Thymus (tissue), 11 donors: ENCODE results near the gene DHCR7. TPM values are rescaled to one million over a fixed set of nuclear protein-coding genes. Genes with fewer than 3 reads are reported as not detected.

Source experiments
- DNase-seq, 9 donors: peaks; one replicate each; pipeline ENCODE4 v3.0.0-alpha.2; 2013; ENCODE audit warnings: low spot score in 9 of 9, low read depth in 6 of 9, missing footprints in 1 of 9
- H3K27ac ChIP-seq, 2 donors: one replicate each; pipeline ENCODE4 v1.5.1; 2013; ENCODE audit warnings: control low read depth in 1 of 2, low read depth in 1 of 2, low read length in 1 of 2, mild to moderate bottlenecking in 1 of 2, moderate library complexity in 1 of 2
- H3K27me3 ChIP-seq, 2 donors: one replicate each; pipeline ENCODE4 v1.5.1; 2013; ENCODE audit warnings: low read length in 1 of 2; ENCODE audit not compliant: control insufficient read depth in 2 of 2, insufficient read depth in 1 of 2
- H3K36me3 ChIP-seq, 2 donors: one replicate each; pipeline ENCODE4 v1.5.1; 2013; ENCODE audit warnings: low read length in 1 of 2, mild to moderate bottlenecking in 1 of 2, moderate library complexity in 1 of 2; ENCODE audit not compliant: control insufficient read depth in 2 of 2, insufficient read depth in 2 of 2
- H3K4me1 ChIP-seq, 2 donors: one replicate each; pipeline ENCODE4 v1.5.1; 2013; ENCODE audit warnings: low read length in 2 of 2; ENCODE audit not compliant: control insufficient read depth in 2 of 2, insufficient read depth in 2 of 2
- H3K4me3 ChIP-seq, 2 donors: one replicate each; pipeline ENCODE4 v1.5.1; 2013; ENCODE audit warnings: low read length in 2 of 2, control low read depth in 1 of 2, mild to moderate bottlenecking in 1 of 2
- H3K9me3 ChIP-seq, 2 donors: one replicate each; pipeline ENCODE4 v1.5.1; 2013; ENCODE audit warnings: low read length in 1 of 2, mild to moderate bottlenecking in 1 of 2; ENCODE audit not compliant: control insufficient read depth in 2 of 2, insufficient read depth in 1 of 2
- WGBS: extraction: QIAGEN DNeasy Blood & Tissue Kit; methylation state at CpG from one replicate; pipeline ENCODE4 v1.1.7; 2013; 5-methylcytosine and 5-hydroxymethylcytosine counted together
- polyA plus RNA-seq: library from polyadenylated mRNA; stranded (reverse); fragments of 200-250 nt; gene quantifications from one replicate; pipeline ENCODE4 v1.2.3, GENCODE V29; 2013
- total RNA-seq: library from RNA; stranded (reverse); fragments of 120-200 nt; gene quantifications from one replicate; pipeline ENCODE4 v1.2.4, GENCODE V29; 2013
- donor health status: healthy.

DHCR7 gene
- total and polyA plus RNA-seq, 2 donors, result 4.1 to 4.5 TPM

DNA sequence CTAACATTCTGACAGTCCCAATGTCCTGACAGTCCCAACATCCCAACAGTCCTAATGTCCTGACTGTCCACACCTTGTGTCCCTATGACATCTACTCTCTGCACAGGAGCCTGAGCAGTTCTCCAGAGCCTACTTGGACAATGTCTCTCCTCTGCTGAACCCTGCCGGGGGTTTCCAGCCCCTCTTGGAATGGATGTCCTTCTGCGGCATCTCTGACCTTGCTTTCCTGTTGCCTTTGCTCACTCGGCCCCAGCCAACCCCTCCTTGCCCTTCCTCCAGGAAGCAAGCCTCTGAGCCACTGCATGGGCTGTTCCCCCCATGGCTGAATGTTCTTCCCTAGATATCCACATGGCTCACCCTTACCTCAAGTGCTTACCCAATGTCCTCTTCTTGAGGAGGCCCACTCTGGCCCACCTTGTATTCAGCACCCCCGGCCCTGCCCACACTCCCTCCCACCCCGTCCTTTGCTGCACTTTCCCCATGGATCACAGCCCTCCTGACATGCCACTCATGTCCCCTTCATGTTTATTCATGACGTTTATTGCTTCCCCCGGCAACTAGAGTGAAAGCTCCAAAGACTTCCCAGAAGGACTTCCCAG is 59.5 kb downstream of the DHCR7 start:
- Histone ChIP-seq H3K27me3 (peaks cover 0 to 3% of the 10 kb centered on the region in 2 donors), H3K4me1 (no peaks in the 10 kb centered on the region), H3K27ac (no peak overlapping the region), H3K4me3 (no peak overlapping the region), H3K9me3 (peaks cover 0 to 1% of the 10 kb centered on the region in 2 donors), H3K36me3 (no peaks in the 10 kb centered on the region)
- WGBS, result 90% methylated on average over 7 of the region's 7 CpGs
- DNase-seq, result peak in 2 of 9 donors; percentile 4 to 6

GRCh38 chr11:71387784-71388636 is 60.2 kb downstream of the DHCR7 start:
- Histone ChIP-seq H3K4me1 (no peaks in the 10 kb centered on the region), H3K27me3 (peaks cover 0 to 3% of the 10 kb centered on the region in 2 donors), H3K27ac (no peak overlapping the region), H3K9me3 (peaks cover 0 to 1% of the 10 kb centered on the region in 2 donors), H3K4me3 (no peak overlapping the region), H3K36me3 (no peaks in the 10 kb centered on the region)
- peak in 1 of 9 donors; percentile 21 for DNase-seq
- WGBS, result 93% methylated on average over 23 of the region's 23 CpGs

- Histone ChIP-seq H3K4me1 (no peaks in the 10 kb centered on the region), H3K36me3 (no peaks in the 10 kb centered on the region), H3K27me3 (peaks cover 0 to 3% of the 10 kb centered on the region in 2 donors), H3K9me3 (peaks cover 0 to 1% of the 10 kb centered on the region in 2 donors), H3K4me3 (no peak overlapping the region), H3K27ac (no peak overlapping the region)
- no peak for DNase-seq
- WGBS, result 94% methylated on average over 3 of the region's 3 CpGs
These were observed 61.0 kb downstream of the DHCR7 start for GRCh38 chr11:71387200-71387599.

- Histone ChIP-seq H3K27ac (no peak overlapping the region), H3K9me3 (peaks cover 0 to 1% of the 10 kb centered on the region in 2 donors), H3K27me3 (peaks cover 0 to 3% of the 10 kb centered on the region in 2 donors), H3K36me3 (no peaks in the 10 kb centered on the region), H3K4me1 (no peaks in the 10 kb centered on the region), H3K4me3 (no peak overlapping the region)
- DNase-seq, result no peak
- 50% methylated on average over 4 of the region's 4 CpGs for WGBS
These were observed 62.0 kb downstream of the DHCR7 start for GRCh38 chr11:71386202-71386601.

- no peak overlapping the region for H3K27ac ChIP-seq
- WGBS, result 94% methylated on average over 6 of the region's 6 CpGs
- H3K36me3 ChIP-seq, result no peaks in the 10 kb centered on the region
- peaks cover 0 to 1% of the 10 kb centered on the region in 2 donors for H3K9me3 ChIP-seq
- H3K4me1 ChIP-seq, result no peaks in the 10 kb centered on the region
- no peak overlapping the region for H3K4me3 ChIP-seq
- DNase-seq, result no peak
- peaks cover 0 to 3% of the 10 kb centered on the region in 2 donors for H3K27me3 ChIP-seq
These were observed 63.1 kb downstream of the DHCR7 start for GRCh38 chr11:71385091-71385490.

- Histone ChIP-seq H3K36me3 (no peaks in the 10 kb centered on the region), H3K4me1 (no peaks in the 10 kb centered on the region), H3K9me3 (peaks cover 0 to 1% of the 10 kb centered on the region in 2 donors), H3K27me3 (peaks cover 0 to 3% of the 10 kb centered on the region in 2 donors), H3K27ac (no peak overlapping the region), H3K4me3 (no peak overlapping the region)
- 88% methylated on average over 8 of the region's 8 CpGs for WGBS
- DNase-seq, result no peak
These were observed 63.6 kb downstream of the DHCR7 start for GRCh38 chr11:71384561-71384960.

Other genes starting within 250 kb of the DHCR7 start
- 0.14 TPM for gene SHANK2, start 195.8 kb downstream of the DHCR7 start, total RNA-seq
- 0.09 TPM for gene SHANK2, start 195.8 kb downstream of the DHCR7 start, polyA plus RNA-seq
- 47.9 TPM for gene NADSYN1, start 4.8 kb upstream of the DHCR7 start, total RNA-seq
- gene NADSYN1, start 4.8 kb upstream of the DHCR7 start, polyA plus RNA-seq, result 113 TPM
- gene KRTAP5-7, start 78.9 kb upstream of the DHCR7 start, total RNA-seq, result not detected
- gene KRTAP5-7, start 78.9 kb upstream of the DHCR7 start, polyA plus RNA-seq, result 0.05 TPM
- not detected for gene KRTAP5-8, start 89.6 kb upstream of the DHCR7 start, total RNA-seq
- gene KRTAP5-8, start 89.6 kb upstream of the DHCR7 start, polyA plus RNA-seq, result 0.25 TPM
- not detected for gene KRTAP5-9, start 100.0 kb upstream of the DHCR7 start, total RNA-seq
- gene KRTAP5-9, start 100.0 kb upstream of the DHCR7 start, polyA plus RNA-seq, result 0.48 TPM
- gene KRTAP5-10, start 117.2 kb upstream of the DHCR7 start, total RNA-seq, result not detected
- gene KRTAP5-10, start 117.2 kb upstream of the DHCR7 start, polyA plus RNA-seq, result 0.16 TPM
- not detected for gene KRTAP5-11, start 134.5 kb upstream of the DHCR7 start, total RNA-seq
- gene KRTAP5-11, start 134.5 kb upstream of the DHCR7 start, polyA plus RNA-seq, result not detected